Liver (tissue), 9 donors: Measurements from ENCODE around the gene THRB. TPM values are rescaled to one million over a fixed set of nuclear protein-coding genes. Genes with fewer than 3 reads are reported as not detected.

Experiments
- DNase-seq: peaks from one replicate; pipeline ENCODE4 v3.0.0-alpha.2; 2017; ENCODE audit warnings: low spot score
- H3K27ac ChIP-seq, 2 donors: one replicate each; pipeline ENCODE4 v1.7.0; 2013; ENCODE audit warnings: inconsistent platforms in 2 of 2, low read length in 2 of 2, control low read depth in 1 of 2, low read depth in 1 of 2, mild to moderate bottlenecking in 1 of 2
- H3K27me3 ChIP-seq, 4 donors: one replicate each; pipeline versions ENCODE4 v1.6.1 to v1.7.0; 2013; ENCODE audit warnings: low read length in 3 of 4, inconsistent platforms in 1 of 4, mild to moderate bottlenecking in 1 of 4, moderate library complexity in 1 of 4; ENCODE audit not compliant: control insufficient read depth in 4 of 4, insufficient read depth in 4 of 4
- H3K36me3 ChIP-seq, 4 donors: one replicate each; pipeline versions ENCODE4 v1.6.1 to v1.7.0; 2013; ENCODE audit warnings: low read length in 3 of 4, mild to moderate bottlenecking in 3 of 4, low read depth in 1 of 4, moderate library complexity in 1 of 4; ENCODE audit not compliant: control insufficient read depth in 4 of 4, insufficient read depth in 3 of 4
- H3K4me1 ChIP-seq, 4 donors: one replicate each; pipeline versions ENCODE4 v1.6.1 to v1.7.0; 2013; ENCODE audit warnings: low read length in 3 of 4, mild to moderate bottlenecking in 3 of 4, moderate library complexity in 1 of 4; ENCODE audit not compliant: control insufficient read depth in 4 of 4, insufficient read depth in 4 of 4
- H3K4me3 ChIP-seq, 3 donors: one replicate each; pipeline versions ENCODE4 v1.6.1 to v1.7.0; 2013; ENCODE audit warnings: low read length in 3 of 3, control low read depth in 1 of 3, low read depth in 1 of 3, mild to moderate bottlenecking in 1 of 3
- H3K9ac ChIP-seq, 2 donors: one replicate each; pipeline ENCODE4 v1.7.0; 2013; ENCODE audit warnings: low read length in 2 of 2, mild to moderate bottlenecking in 2 of 2, moderate library complexity in 2 of 2, control low read depth in 1 of 2, low read depth in 1 of 2
- H3K9me3 ChIP-seq, 4 donors: one replicate each; pipeline versions ENCODE4 v1.6.1 to v1.7.0; 2013; ENCODE audit warnings: low read length in 3 of 4; ENCODE audit not compliant: control insufficient read depth in 4 of 4
- FOXA1 ChIP-seq: IDR thresholded peaks from 2 replicates; pipeline ENCODE4 v1.6.1; 2016; ENCODE audit warnings: antibody characterized with exemption
- FOXA2 ChIP-seq: IDR thresholded peaks from 2 replicates; pipeline ENCODE4 v1.6.1; 2016; ENCODE audit warnings: antibody characterized with exemption
- HNF4A ChIP-seq, 2 donors: conservative IDR thresholded peaks; 2 replicates each; pipeline ENCODE4 v1.6.1; 2016; ENCODE audit warnings: antibody characterized with exemption in 2 of 2, mild to moderate bottlenecking in 2 of 2
- JUND ChIP-seq, 2 donors: IDR thresholded peaks; 2 replicates each; pipeline ENCODE4 v1.6.1; 2016; ENCODE audit warnings: antibody characterized with exemption in 2 of 2
- NR2F2 ChIP-seq: IDR thresholded peaks from 2 replicates; pipeline ENCODE4 v1.6.1; 2016; ENCODE audit warnings: antibody characterized with exemption
- RAD21 ChIP-seq, 2 donors: IDR thresholded peaks; 2 replicates each; pipeline ENCODE4 v1.6.1; 2016; ENCODE audit warnings: antibody characterized with exemption in 2 of 2, mild to moderate bottlenecking in 2 of 2
- RXRA ChIP-seq, 2 donors: IDR thresholded peaks; 2 replicates each; pipeline ENCODE4 v1.6.1; 2017 to 2018; ENCODE audit warnings: antibody characterized with exemption in 2 of 2, mild to moderate bottlenecking in 1 of 2
- YY1 ChIP-seq: IDR thresholded peaks from 2 replicates; pipeline ENCODE4 v1.6.1; 2016; ENCODE audit warnings: antibody characterized with exemption, mild to moderate bottlenecking
- WGBS: extraction: QIAGEN DNeasy Blood & Tissue Kit; methylation state at CpG from one replicate; pipeline ENCODE4 v1.1.7; 2013; 5-methylcytosine and 5-hydroxymethylcytosine counted together
- polyA plus RNA-seq, 2 donors: library from polyadenylated mRNA; stranded (reverse) in 1 of 2; unstranded in 1 of 2; fragments of 200-250 nt in 1 of 2; fragments of >200 nt in 1 of 2; fragmentation: Nextera tagmentation in 1 of 2; extraction: Ambion mirVana in 1 of 2; gene quantifications; one replicate each; pipeline versions ENCODE4 v1.2.1 to v1.2.3, GENCODE V29; 2013 to 2015
- total RNA-seq, 2 donors: library from RNA; depleted of rRNA; stranded (reverse); fragments of >200 nt; gene quantifications; one replicate each; pipeline ENCODE4 v1.2.3, GENCODE V29; 2014
- TF ChIP-seq, protein P1 (sequence below): fragments of 150-350 bp; IDR thresholded peaks from 2 replicates; pipeline ENCODE4 v1.5.1; 2017; ENCODE audit warnings: improper control_type of control experiment, low read depth, low read length; ENCODE audit not compliant: missing input control
- TF ChIP-seq, protein P2 (sequence below): IDR thresholded peaks from 2 replicates; pipeline ENCODE4 v1.6.1; 2016; ENCODE audit warnings: antibody characterized with exemption
- TF ChIP-seq, protein P3 (sequence below): IDR thresholded peaks from 2 replicates; pipeline ENCODE4 v1.6.1; 2016; ENCODE audit warnings: antibody characterized with exemption, mild to moderate bottlenecking
- donor health status: healthy.
- donor health status: healthy.
- donor health status: healthy.
- donor health status: healthy.
- donor health status: healthy.

THRB gene
- total and polyA plus RNA-seq, 4 donors, result 5.9 to 23.9 (median 9.3) TPM

DNA sequence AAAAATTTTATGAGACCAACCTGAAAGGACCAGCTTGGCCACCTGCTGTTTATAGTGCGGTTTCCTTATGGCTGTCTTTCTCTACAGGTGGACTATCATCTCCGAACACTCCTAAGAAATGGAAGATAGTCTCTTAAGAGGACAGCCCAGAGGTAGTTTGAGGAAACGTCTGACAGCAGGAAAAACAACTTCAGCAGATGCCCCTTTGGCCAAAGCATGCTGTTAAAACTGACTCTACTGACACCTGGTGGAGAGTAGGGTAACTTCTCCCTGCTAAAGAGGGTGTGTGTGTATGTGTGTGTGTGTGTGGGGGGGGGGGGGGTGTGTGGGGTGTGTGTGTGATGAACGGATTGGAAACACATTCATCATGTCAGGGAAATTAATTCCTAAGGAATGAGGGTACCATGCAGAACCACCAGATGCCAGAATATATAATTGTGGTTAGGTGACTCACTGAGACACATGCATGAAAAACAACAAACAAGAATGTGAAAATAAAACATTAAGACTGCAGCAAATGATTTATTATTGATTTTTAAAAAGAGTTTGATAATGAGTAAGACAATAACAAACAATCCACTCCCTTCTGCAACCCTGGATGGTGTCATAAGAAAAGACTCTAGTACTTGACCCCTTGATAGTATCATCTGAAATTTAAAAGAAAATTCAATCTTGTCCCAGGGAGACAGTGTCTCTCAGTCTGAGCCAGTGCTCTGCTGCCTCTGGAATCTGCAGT, 256.5 kb downstream of the THRB start:
- H3K9me3 ChIP-seq, result no peaks in the 10 kb centered on the region
- peak; percentile 42 for DNase-seq
- H3K27ac ChIP-seq, result no peak overlapping the region
- no peaks in the 10 kb centered on the region for H3K36me3 ChIP-seq
- TF ChIP-seq FOXA1 (no peak), RAD21 (IDR thresholded peaks at IDR 0.05) (peak; percentile 90 to 93), HNF4A (conservative IDR thresholded peaks at IDR 0.05) (no peak)
- TF ChIP-seq, protein P1, sequence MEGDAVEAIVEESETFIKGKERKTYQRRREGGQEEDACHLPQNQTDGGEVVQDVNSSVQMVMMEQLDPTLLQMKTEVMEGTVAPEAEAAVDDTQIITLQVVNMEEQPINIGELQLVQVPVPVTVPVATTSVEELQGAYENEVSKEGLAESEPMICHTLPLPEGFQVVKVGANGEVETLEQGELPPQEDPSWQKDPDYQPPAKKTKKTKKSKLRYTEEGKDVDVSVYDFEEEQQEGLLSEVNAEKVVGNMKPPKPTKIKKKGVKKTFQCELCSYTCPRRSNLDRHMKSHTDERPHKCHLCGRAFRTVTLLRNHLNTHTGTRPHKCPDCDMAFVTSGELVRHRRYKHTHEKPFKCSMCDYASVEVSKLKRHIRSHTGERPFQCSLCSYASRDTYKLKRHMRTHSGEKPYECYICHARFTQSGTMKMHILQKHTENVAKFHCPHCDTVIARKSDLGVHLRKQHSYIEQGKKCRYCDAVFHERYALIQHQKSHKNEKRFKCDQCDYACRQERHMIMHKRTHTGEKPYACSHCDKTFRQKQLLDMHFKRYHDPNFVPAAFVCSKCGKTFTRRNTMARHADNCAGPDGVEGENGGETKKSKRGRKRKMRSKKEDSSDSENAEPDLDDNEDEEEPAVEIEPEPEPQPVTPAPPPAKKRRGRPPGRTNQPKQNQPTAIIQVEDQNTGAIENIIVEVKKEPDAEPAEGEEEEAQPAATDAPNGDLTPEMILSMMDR, result peak; percentile 70
- no peaks in the 10 kb centered on the region for H3K27me3 ChIP-seq
- H3K9ac ChIP-seq, result no peak overlapping the region
- H3K4me3 ChIP-seq, result no peak overlapping the region
- no peaks in the 10 kb centered on the region for H3K4me1 ChIP-seq
- WGBS, result 36% methylated on average over 4 of the region's 4 CpGs

DNA sequence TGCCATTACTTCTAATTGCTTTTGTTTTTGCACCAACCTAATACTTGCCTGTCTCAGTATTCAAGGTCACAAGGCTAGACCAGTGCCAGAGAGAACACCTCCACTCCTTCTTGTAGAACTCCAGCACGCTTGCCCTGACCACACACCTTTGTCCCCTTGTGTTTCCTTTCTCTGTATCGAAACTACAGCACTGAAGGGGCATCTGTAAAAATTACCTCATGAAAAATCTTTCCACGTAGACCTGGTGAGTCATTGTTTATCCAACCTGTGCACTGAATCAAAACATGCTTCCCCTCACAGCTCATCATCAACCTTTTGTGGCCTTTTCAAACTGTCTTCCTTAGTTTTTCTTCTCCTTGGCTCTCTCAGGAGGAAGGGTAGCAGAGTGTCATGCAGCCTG, 259.5 kb downstream of the THRB start:
- no peaks in the 10 kb centered on the region for H3K4me1 ChIP-seq
- 75% methylated on average over 3 of the region's 3 CpGs for WGBS
- H3K36me3 ChIP-seq, result no peaks in the 10 kb centered on the region
- TF ChIP-seq RXRA (IDR thresholded peaks at IDR 0.05) (peak in 1 of 2 donors; percentile 9), NR2F2 (no peak), YY1 (no peak), JUND (IDR thresholded peaks at IDR 0.05) (peak in 1 of 2 donors; percentile 73), HNF4A (conservative IDR thresholded peaks at IDR 0.05) (peak in 1 of 2 donors; percentile 28)
- DNase-seq, result no peak
- H3K4me3 ChIP-seq, result no peak overlapping the region
- no peaks in the 10 kb centered on the region for H3K27me3 ChIP-seq
- H3K9ac ChIP-seq, result no peak overlapping the region
- no peaks in the 10 kb centered on the region for H3K9me3 ChIP-seq
- H3K27ac ChIP-seq, result peak overlapping the region in 1 of 2 donors; percentile 40

DNA sequence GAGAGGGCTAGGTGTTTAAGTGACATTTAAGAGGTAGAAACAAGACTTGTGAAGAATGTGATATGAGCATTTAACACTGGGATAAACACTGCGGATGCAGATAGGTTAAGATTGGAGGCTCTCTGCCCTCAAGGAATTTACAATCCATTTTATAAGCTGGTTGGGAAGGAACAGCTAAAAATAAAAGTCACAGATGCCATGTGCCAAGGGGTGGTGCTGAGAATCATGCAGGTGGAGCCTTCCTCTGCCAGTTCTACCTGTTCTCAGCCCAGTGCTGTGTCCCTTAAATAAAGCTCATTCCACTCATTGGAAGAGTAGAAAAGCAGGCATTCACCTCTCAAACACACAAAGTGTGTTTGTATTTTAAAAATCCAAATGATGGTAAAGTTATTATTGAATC, 261.9 kb downstream of the THRB start:
- H3K27me3 ChIP-seq, result no peaks in the 10 kb centered on the region
- H3K4me1 ChIP-seq, result peaks cover 0 to 5% (median 0%) of the 10 kb centered on the region in 4 donors
- no peaks in the 10 kb centered on the region for H3K9me3 ChIP-seq
- H3K9ac ChIP-seq, result no peak overlapping the region
- no peaks in the 10 kb centered on the region for H3K36me3 ChIP-seq
- TF ChIP-seq, protein P2, sequence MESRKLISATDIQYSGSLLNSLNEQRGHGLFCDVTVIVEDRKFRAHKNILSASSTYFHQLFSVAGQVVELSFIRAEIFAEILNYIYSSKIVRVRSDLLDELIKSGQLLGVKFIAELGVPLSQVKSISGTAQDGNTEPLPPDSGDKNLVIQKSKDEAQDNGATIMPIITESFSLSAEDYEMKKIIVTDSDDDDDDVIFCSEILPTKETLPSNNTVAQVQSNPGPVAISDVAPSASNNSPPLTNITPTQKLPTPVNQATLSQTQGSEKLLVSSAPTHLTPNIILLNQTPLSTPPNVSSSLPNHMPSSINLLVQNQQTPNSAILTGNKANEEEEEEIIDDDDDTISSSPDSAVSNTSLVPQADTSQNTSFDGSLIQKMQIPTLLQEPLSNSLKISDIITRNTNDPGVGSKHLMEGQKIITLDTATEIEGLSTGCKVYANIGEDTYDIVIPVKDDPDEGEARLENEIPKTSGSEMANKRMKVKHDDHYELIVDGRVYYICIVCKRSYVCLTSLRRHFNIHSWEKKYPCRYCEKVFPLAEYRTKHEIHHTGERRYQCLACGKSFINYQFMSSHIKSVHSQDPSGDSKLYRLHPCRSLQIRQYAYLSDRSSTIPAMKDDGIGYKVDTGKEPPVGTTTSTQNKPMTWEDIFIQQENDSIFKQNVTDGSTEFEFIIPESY, result no peak
- TF ChIP-seq JUND (IDR thresholded peaks at IDR 0.05) (no peak), FOXA2 (no peak)
- TF ChIP-seq, protein P3, sequence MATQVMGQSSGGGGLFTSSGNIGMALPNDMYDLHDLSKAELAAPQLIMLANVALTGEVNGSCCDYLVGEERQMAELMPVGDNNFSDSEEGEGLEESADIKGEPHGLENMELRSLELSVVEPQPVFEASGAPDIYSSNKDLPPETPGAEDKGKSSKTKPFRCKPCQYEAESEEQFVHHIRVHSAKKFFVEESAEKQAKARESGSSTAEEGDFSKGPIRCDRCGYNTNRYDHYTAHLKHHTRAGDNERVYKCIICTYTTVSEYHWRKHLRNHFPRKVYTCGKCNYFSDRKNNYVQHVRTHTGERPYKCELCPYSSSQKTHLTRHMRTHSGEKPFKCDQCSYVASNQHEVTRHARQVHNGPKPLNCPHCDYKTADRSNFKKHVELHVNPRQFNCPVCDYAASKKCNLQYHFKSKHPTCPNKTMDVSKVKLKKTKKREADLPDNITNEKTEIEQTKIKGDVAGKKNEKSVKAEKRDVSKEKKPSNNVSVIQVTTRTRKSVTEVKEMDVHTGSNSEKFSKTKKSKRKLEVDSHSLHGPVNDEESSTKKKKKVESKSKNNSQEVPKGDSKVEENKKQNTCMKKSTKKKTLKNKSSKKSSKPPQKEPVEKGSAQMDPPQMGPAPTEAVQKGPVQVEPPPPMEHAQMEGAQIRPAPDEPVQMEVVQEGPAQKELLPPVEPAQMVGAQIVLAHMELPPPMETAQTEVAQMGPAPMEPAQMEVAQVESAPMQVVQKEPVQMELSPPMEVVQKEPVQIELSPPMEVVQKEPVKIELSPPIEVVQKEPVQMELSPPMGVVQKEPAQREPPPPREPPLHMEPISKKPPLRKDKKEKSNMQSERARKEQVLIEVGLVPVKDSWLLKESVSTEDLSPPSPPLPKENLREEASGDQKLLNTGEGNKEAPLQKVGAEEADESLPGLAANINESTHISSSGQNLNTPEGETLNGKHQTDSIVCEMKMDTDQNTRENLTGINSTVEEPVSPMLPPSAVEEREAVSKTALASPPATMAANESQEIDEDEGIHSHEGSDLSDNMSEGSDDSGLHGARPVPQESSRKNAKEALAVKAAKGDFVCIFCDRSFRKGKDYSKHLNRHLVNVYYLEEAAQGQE, result no peak
- DNase-seq, result no peak
- 98% methylated on average over 1 of the region's 1 CpG for WGBS
- no peak overlapping the region for H3K4me3 ChIP-seq
- H3K27ac ChIP-seq, result no peak overlapping the region
